K562 (cell line): ENCODE results near the gene KCNJ2. TPM values are rescaled to one million over a fixed set of nuclear protein-coding genes. Genes with fewer than 3 reads are reported as not detected.
A peak's percentile ranks its signal among the peaks of the same experiment; 100 is the strongest.

Experiments
- BMI1 ChIP-seq: fragments of 150-350 bp; IDR thresholded peaks from 2 replicates; pipeline ENCODE4 v1.6.1; 2014; ENCODE audit warnings: low read length
- CCNT2 ChIP-seq: IDR thresholded peaks from 2 replicates; pipeline ENCODE4 v1.6.1; 2011; ENCODE audit warnings: borderline replicate concordance, low read depth, mild to moderate bottlenecking, moderate library complexity, mixed read lengths, low read length; ENCODE audit not compliant: insufficient read length; ENCODE audit errors: extremely low read depth
- ETV6 ChIP-seq, 3 experiments: fragments of 150-350 bp in 1 of 3; sonication (generic) in 1 of 3; formaldehyde crosslinking in 1 of 3; IDR thresholded peaks; 2 replicates each; pipeline versions ENCODE4 v1.6.1 to v1.8.0; 2014 to 2022; ENCODE audit warnings: borderline replicate concordance in 2 of 3, low read depth in 2 of 3, antibody characterized with exemption in 1 of 3, low read length in 1 of 3, mild to moderate bottlenecking in 1 of 3, missing genetic modification reagents in 1 of 3
- EZH2 ChIP-seq: IDR thresholded peaks from 2 replicates; pipeline ENCODE4 v1.6.1; 2012; ENCODE audit warnings: low read depth, mild to moderate bottlenecking, inconsistent platforms, low read length, borderline replicate concordance
- FOXK2 ChIP-seq, 2 experiments: fragments of 450-650 bp; IDR thresholded peaks in 1 of 2; conservative IDR thresholded peaks in 1 of 2; 2 replicates each; pipeline ENCODE4 v1.6.1; 2016; ENCODE audit warnings: low read depth in 2 of 2, mild to moderate bottlenecking in 1 of 2
- HDAC2 ChIP-seq: fragments of 450-650 bp; IDR thresholded peaks from 2 replicates; pipeline ENCODE4 v1.6.1; 2016; ENCODE audit warnings: mild to moderate bottlenecking
- HDAC6 ChIP-seq: IDR thresholded peaks from 2 replicates; pipeline ENCODE4 v1.6.1; 2012; ENCODE audit warnings: low read depth, mild to moderate bottlenecking, control low read depth, inconsistent platforms, low read length, moderate library complexity
- HDGF ChIP-seq: fragments of 450-650 bp; IDR thresholded peaks from 2 replicates; pipeline ENCODE4 v1.6.1; 2016
- RBM22 ChIP-seq: fragments of 200-400 bp; formaldehyde crosslinking; IDR thresholded peaks from 2 replicates; pipeline ENCODE4 v1.6.1; 2018; ENCODE audit warnings: low read length, low read depth; ENCODE audit not compliant: poor library complexity, severe bottlenecking
- SETDB1 ChIP-seq: IDR thresholded peaks from one replicate; pipeline ENCODE4 v1.6.1; 2012; ENCODE audit warnings: low read length, control low read depth, inconsistent platforms
- YBX1 ChIP-seq: fragments of 450-650 bp; IDR thresholded peaks from 2 replicates; pipeline ENCODE4 v1.7.1; 2016; ENCODE audit warnings: mild to moderate bottlenecking
- ZFPM2 ChIP-seq: fragments of 250-450 bp; sonication (Bioruptor Pico); IDR thresholded peaks from 2 replicates; pipeline ENCODE4 v1.5.1; 2022; ENCODE audit warnings: mild to moderate bottlenecking
- ZNF124 ChIP-seq: sonication (generic); formaldehyde crosslinking; IDR thresholded peaks from 2 replicates; pipeline ENCODE4 v1.8.1; 2022; ENCODE audit warnings: missing genetic modification reagents
- polyA plus RNA-seq, 8 experiments: library from polyadenylated mRNA; depleted of rRNA in 4 of 8; stranded (reverse) in 5 of 8; unstranded in 3 of 8; fragments of >200 nt; fragmentation: Nextera tagmentation in 2 of 8; fragmentation: Illumina TruSeq in 1 of 8; extraction: Ambion mirVana in 2 of 8; extraction: Trizol in 1 of 8; gene quantifications; 2 replicates each; pipeline versions ENCODE4 v1.2.1 to v1.2.3, GENCODE V29; 2011 to 2014; ENCODE audit warnings: inconsistent platforms in 1 of 8, missing spikeins in 1 of 8
- total RNA-seq, 7 experiments: library from RNA; depleted of rRNA in 6 of 7; stranded (reverse); fragments of >200 nt in 6 of 7; fragmentation: Illumina TruSeq in 2 of 7; extraction: Trizol in 2 of 7; gene quantifications; 2 replicates each; pipeline versions ENCODE4 v1.2.1 to v1.2.3, GENCODE V29; 2011 to 2021; ENCODE audit warnings: low replicate concordance in 1 of 7
- TF ChIP-seq, protein P1 (sequence below): fragments of 150-350 bp; IDR thresholded peaks from 2 replicates; pipeline ENCODE4 v1.6.1; 2014; ENCODE audit warnings: low read depth, mild to moderate bottlenecking, low read length, borderline replicate concordance
- TF ChIP-seq, protein P2 (sequence below): IDR thresholded peaks from 3 replicates; pipeline ENCODE4 v1.6.1; 2011; ENCODE audit warnings: borderline replicate concordance, mild to moderate bottlenecking; ENCODE audit not compliant: insufficient read length, insufficient read depth
- TF ChIP-seq, protein P3 (sequence below): fragments of 450-650 bp; formaldehyde crosslinking; IDR thresholded peaks from 2 replicates; pipeline ENCODE4 v1.4.0; 2020; ENCODE audit warnings: mild to moderate bottlenecking, moderate library complexity
- TF ChIP-seq, protein P4 (sequence below): fragments of 450-650 bp; conservative IDR thresholded peaks from 2 replicates; pipeline ENCODE4 v1.6.1; 2016; ENCODE audit warnings: missing genetic modification characterization, low read depth, mild to moderate bottlenecking, control low read depth, missing compliant biosample characterization
- TF ChIP-seq, protein P5 (sequence below): fragments of 450-650 bp; IDR thresholded peaks from 2 replicates; pipeline ENCODE4 v1.6.1; 2016; ENCODE audit warnings: low read depth, mild to moderate bottlenecking, moderate library complexity

Gene KCNJ2
- total and polyA plus RNA-seq, 9 of the 15 experiments (the other 6 are each of a cell fraction or from before 2014, with no cell fraction given) = not detected

DNA sequence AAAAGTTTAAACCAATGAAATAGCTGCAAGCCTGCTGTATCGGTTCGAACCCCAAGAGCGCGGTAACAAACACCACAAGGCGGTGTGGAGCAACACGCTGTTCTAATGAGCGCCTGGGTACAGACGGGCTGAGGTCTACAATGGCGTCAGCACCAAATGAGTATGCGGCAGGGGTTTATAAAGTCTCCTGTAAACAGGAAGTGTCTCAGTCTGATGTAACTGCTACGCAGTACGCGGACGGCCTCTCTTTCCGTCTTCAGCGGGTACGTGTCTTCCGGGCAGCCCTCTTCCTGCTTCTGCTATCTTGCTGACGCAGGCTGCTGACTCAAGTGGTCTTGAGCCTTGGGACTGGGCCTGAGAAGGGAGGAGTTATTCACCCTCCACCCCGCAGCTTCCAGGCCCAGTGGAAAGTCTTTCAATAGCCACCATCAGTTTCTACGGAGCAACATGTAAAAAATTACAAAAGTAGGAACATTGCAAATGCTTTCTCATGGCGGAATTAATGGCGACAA is 40.5 kb upstream of the KCNJ2 start (continued):
- no peak for TF ChIP-seq YBX1
- no peak; a peak in 1 of 4 replicates for TF ChIP-seq ETV6 (IDR thresholded peaks at IDR 0.05; ENCODE audit: borderline replicate concordance in 1 of 2, low read depth in 2 of 2, low read length in 1 of 2)
- TF ChIP-seq ETV6 (CRISPR knock-in tag; IDR thresholded peaks at IDR 0.05; ENCODE audit: borderline replicate concordance) = no peak
- no peak for TF ChIP-seq EZH2
- TF ChIP-seq, protein P1, sequence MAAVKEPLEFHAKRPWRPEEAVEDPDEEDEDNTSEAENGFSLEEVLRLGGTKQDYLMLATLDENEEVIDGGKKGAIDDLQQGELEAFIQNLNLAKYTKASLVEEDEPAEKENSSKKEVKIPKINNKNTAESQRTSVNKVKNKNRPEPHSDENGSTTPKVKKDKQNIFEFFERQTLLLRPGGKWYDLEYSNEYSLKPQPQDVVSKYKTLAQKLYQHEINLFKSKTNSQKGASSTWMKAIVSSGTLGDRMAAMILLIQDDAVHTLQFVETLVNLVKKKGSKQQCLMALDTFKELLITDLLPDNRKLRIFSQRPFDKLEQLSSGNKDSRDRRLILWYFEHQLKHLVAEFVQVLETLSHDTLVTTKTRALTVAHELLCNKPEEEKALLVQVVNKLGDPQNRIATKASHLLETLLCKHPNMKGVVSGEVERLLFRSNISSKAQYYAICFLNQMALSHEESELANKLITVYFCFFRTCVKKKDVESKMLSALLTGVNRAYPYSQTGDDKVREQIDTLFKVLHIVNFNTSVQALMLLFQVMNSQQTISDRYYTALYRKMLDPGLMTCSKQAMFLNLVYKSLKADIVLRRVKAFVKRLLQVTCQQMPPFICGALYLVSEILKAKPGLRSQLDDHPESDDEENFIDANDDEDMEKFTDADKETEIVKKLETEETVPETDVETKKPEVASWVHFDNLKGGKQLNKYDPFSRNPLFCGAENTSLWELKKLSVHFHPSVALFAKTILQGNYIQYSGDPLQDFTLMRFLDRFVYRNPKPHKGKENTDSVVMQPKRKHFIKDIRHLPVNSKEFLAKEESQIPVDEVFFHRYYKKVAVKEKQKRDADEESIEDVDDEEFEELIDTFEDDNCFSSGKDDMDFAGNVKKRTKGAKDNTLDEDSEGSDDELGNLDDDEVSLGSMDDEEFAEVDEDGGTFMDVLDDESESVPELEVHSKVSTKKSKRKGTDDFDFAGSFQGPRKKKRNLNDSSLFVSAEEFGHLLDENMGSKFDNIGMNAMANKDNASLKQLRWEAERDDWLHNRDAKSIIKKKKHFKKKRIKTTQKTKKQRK = no peak
- no peak for TF ChIP-seq HDAC2
- no peak for TF ChIP-seq HDAC6
- TF ChIP-seq, protein P2, sequence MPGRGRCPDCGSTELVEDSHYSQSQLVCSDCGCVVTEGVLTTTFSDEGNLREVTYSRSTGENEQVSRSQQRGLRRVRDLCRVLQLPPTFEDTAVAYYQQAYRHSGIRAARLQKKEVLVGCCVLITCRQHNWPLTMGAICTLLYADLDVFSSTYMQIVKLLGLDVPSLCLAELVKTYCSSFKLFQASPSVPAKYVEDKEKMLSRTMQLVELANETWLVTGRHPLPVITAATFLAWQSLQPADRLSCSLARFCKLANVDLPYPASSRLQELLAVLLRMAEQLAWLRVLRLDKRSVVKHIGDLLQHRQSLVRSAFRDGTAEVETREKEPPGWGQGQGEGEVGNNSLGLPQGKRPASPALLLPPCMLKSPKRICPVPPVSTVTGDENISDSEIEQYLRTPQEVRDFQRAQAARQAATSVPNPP = no peak
- TF ChIP-seq, protein P3, sequence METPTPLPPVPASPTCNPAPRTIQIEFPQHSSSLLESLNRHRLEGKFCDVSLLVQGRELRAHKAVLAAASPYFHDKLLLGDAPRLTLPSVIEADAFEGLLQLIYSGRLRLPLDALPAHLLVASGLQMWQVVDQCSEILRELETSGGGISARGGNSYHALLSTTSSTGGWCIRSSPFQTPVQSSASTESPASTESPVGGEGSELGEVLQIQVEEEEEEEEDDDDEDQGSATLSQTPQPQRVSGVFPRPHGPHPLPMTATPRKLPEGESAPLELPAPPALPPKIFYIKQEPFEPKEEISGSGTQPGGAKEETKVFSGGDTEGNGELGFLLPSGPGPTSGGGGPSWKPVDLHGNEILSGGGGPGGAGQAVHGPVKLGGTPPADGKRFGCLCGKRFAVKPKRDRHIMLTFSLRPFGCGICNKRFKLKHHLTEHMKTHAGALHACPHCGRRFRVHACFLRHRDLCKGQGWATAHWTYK (CRISPR knock-in tag) = no peak
- TF ChIP-seq, protein P4, sequence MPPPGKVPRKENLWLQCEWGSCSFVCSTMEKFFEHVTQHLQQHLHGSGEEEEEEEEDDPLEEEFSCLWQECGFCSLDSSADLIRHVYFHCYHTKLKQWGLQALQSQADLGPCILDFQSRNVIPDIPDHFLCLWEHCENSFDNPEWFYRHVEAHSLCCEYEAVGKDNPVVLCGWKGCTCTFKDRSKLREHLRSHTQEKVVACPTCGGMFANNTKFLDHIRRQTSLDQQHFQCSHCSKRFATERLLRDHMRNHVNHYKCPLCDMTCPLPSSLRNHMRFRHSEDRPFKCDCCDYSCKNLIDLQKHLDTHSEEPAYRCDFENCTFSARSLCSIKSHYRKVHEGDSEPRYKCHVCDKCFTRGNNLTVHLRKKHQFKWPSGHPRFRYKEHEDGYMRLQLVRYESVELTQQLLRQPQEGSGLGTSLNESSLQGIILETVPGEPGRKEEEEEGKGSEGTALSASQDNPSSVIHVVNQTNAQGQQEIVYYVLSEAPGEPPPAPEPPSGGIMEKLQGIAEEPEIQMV = no peak
- TF ChIP-seq CCNT2 = no peak
- no peak for TF ChIP-seq ZNF124 (CRISPR knock-in tag)
- TF ChIP-seq SETDB1 = no peak
- TF ChIP-seq RBM22 = no peak
- no peak for TF ChIP-seq HDGF
- TF ChIP-seq FOXK2 (conservative IDR thresholded peaks at IDR 0.05 in 1 of 2, IDR thresholded peaks at IDR 0.05 in 1 of 2; ENCODE audit: low read depth in 2 of 2) = peak; percentile 88 to 90
- TF ChIP-seq, protein P5, sequence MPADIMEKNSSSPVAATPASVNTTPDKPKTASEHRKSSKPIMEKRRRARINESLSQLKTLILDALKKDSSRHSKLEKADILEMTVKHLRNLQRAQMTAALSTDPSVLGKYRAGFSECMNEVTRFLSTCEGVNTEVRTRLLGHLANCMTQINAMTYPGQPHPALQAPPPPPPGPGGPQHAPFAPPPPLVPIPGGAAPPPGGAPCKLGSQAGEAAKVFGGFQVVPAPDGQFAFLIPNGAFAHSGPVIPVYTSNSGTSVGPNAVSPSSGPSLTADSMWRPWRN = no peak
- TF ChIP-seq ZFPM2 (CRISPR knock-in tag) = no peak
- TF ChIP-seq BMI1 = no peak
